WERI-Rb-1 (cell line): ENCODE results near the gene FBXW8.

Experiments
- DNase-seq: peaks from one replicate; pipeline ENCODE4 v3.0.0-alpha.2; 2020
- H3K27ac ChIP-seq: fragments of 250-450 bp; sonication (Bioruptor Pico); 2 replicates; pipeline ENCODE4 v1.5.1; 2020; ENCODE audit warnings: mild to moderate bottlenecking, moderate library complexity
- H3K27me3 ChIP-seq: fragments of 250-450 bp; sonication (Bioruptor Pico); 2 replicates; pipeline ENCODE4 v1.5.1; 2021; ENCODE audit warnings: mild to moderate bottlenecking, low read depth, moderate library complexity; ENCODE audit not compliant: insufficient read depth, severe bottlenecking
- H3K36me3 ChIP-seq: fragments of 250-450 bp; sonication (Bioruptor Pico); 2 replicates; pipeline ENCODE4 v1.5.1; 2020; ENCODE audit warnings: mild to moderate bottlenecking, moderate library complexity
- H3K4me3 ChIP-seq: 2 replicates; pipeline ENCODE4 v1.5.1; 2011; ENCODE audit warnings: low read depth, mild to moderate bottlenecking, control low read depth, low read length
- H3K9me3 ChIP-seq: fragments of 250-450 bp; sonication (Bioruptor Pico); 2 replicates; pipeline ENCODE4 v1.5.1; 2021; ENCODE audit warnings: mild to moderate bottlenecking, moderate library complexity; ENCODE audit not compliant: severe bottlenecking
- TF ChIP-seq, protein P1 (sequence below): IDR thresholded peaks from 2 replicates; pipeline ENCODE4 v1.5.1; 2011; ENCODE audit warnings: low read depth, mild to moderate bottlenecking, control low read depth, inconsistent platforms, low read length

FBXW8 gene

DNA sequence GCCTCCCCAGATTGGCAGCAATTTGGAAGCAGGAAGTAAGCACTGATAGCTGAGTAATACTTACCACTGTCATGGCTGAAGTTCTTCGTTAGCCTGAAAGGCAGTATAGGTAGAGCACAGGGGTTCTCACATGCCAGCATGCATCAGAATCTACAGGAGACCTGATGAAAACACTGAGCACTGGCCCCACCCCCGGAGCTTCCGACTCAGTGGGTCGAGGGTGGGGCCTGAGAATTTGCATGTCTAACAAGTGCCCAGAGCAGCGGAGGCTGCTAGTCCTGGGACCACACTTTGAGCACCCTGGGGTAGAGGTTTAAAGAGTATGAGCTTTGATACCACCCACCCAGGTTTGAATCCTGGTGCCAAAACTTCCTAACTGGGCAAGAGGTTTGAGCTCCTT is 89.6 kb downstream of the FBXW8 start:
- H3K9me3 ChIP-seq = no peaks in the 10 kb centered on the region
- H3K36me3 ChIP-seq = no peaks in the 10 kb centered on the region; the same call in 1 of the 2 replicates
- TF ChIP-seq, protein P1, sequence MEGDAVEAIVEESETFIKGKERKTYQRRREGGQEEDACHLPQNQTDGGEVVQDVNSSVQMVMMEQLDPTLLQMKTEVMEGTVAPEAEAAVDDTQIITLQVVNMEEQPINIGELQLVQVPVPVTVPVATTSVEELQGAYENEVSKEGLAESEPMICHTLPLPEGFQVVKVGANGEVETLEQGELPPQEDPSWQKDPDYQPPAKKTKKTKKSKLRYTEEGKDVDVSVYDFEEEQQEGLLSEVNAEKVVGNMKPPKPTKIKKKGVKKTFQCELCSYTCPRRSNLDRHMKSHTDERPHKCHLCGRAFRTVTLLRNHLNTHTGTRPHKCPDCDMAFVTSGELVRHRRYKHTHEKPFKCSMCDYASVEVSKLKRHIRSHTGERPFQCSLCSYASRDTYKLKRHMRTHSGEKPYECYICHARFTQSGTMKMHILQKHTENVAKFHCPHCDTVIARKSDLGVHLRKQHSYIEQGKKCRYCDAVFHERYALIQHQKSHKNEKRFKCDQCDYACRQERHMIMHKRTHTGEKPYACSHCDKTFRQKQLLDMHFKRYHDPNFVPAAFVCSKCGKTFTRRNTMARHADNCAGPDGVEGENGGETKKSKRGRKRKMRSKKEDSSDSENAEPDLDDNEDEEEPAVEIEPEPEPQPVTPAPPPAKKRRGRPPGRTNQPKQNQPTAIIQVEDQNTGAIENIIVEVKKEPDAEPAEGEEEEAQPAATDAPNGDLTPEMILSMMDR = no peak
- no peak for DNase-seq
- no peak overlapping the region for H3K4me3 ChIP-seq
- no peak overlapping the region for H3K27ac ChIP-seq
- no peaks in the 10 kb centered on the region for H3K27me3 ChIP-seq

- Histone ChIP-seq H3K9me3 (no peaks in the 10 kb centered on the region), H3K4me3 (no peak overlapping the region), H3K27ac (no peak overlapping the region), H3K27me3 (no peaks in the 10 kb centered on the region), H3K36me3 (no peaks in the 10 kb centered on the region)
- DNase-seq = no peak
- TF ChIP-seq, protein P1 = no peak
Measured at GRCh38 chr12:117002051-117002817, 91.5 kb downstream of the FBXW8 start.

DNA sequence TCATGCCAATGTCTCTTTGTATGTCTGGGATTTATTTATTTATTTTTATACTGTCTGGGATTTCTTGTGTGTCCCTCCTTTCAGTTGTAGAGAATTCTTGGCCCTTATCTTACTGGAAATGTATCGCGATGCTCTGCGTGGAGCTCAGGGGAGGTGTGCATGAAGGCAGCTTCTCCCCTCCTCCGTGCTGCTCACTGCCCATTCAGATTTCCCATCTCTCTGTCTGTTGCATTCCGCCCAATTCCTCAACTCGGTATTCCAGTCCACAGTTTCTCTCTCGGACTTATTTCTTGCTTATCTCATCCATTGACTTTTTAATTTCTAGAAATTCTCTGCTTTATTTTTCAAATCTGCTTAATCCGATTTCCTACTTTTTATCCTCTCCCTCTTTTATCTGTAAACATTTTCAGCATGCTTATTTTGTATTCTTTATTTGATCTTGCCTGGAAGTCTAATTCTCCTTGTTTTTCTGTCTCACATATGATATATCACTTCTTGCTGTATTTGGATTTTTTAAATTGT is 93.2 kb downstream of the FBXW8 start:
- Histone ChIP-seq H3K27ac (no peak overlapping the region), H3K27me3 (no peaks in the 10 kb centered on the region), H3K9me3 (no peaks in the 10 kb centered on the region), H3K36me3 (no peaks in the 10 kb centered on the region), H3K4me3 (no peak overlapping the region)
- TF ChIP-seq, protein P1 = no peak
- no peak for DNase-seq

GRCh38 chr12:117005417-117006046 is 94.8 kb downstream of the FBXW8 start:
- Histone ChIP-seq H3K4me3 (no peak overlapping the region), H3K36me3 (no peaks in the 10 kb centered on the region), H3K27me3 (no peaks in the 10 kb centered on the region), H3K27ac (no peak overlapping the region), H3K9me3 (no peaks in the 10 kb centered on the region)
- DNase-seq = no peak
- TF ChIP-seq, protein P1 = no peak

DNA sequence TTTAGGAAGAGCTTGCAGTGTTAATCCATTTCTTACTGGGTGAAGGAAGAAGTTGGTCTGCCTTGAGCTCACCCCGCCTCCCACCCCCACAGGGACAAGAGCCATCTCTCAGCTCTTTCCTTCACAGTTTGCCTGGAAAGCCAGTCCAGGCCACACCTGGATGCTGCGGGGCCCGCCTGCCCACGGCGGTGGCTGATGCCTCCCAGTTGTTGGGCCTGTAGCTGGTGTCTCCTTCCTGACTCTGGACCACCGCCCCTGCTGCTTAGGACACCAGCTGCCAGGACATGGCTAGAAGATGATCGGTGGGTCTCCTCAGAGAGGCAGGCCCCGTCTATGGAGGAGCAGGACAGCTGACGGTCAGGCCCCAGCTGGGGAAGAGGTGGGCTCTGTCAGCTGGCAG is 95.6 kb downstream of the FBXW8 start:
- H3K36me3 ChIP-seq = no peaks in the 10 kb centered on the region
- TF ChIP-seq, protein P1 = no peak
- H3K27ac ChIP-seq = no peak overlapping the region
- DNase-seq = no peak
- H3K9me3 ChIP-seq = no peaks in the 10 kb centered on the region
- H3K27me3 ChIP-seq = no peaks in the 10 kb centered on the region
- no peak overlapping the region for H3K4me3 ChIP-seq
